HG02623 (cell line): ENCODE measurements around the gene PSMD9.
"Not testable (repeated sequence)": the region's sequence is repeated elsewhere in the genome, so short reads cannot be mapped to it uniquely, and the experiment has no call there.

Experiments used
- ATAC-seq: cut with Tn5 transposase; IDR thresholded peaks from one replicate; pipeline ENCODE4 v1.9.1; 2021; ENCODE audit warnings: moderate library complexity; ENCODE audit not compliant: unreplicated experiment

The PSMD9 gene

DNA sequence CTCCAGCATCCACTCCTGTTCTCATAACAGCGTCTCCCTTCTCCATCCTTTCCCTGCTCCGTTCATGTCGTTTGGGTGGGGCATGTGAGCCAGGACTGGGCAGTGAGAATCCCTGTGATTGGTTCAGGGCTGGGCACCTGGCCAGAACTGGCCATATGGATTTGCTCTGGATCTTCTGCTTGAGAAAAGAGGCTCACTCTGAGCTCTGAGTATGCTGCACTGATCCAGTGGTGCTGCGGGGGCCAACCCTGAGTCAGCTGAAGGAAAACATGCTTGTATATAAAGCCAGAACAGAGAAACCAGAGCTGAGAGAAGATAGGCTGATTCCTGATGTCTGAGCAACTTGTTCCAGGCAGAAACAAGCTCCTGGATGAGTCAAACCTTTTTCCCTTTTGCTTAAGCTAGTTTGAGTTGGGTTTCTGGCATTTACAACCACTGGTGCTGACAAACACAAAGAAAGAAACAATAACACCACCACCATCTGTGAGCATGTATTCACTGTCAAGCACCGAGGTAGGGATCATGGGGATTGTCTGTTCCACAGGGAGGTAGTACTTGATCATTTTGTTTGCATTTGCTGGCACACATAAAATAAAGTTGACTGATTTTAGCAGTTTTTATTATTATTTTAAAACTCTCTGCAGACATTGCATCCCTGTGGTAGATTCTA lies 15.9 kb upstream of the PSMD9 start:
- ATAC-seq: no peak

DNA sequence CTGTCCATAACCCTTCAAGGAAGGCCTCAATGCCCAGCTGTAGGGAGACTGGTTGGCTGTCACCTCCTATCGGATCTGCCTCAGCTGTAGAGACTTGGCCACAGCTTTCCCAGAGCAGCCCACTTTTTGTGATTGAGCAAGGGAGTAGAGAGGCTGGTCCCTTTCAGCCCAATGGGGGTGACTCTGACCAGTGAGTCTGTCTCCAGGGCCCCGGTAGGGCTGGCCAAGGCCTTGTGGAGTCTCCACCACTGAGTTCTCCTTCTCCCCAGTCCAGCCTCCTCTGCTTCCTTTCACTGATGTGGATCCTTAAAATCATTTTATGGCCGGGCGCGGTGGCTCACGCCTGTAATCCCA lies 15.4 kb upstream of the PSMD9 start:
- no peak for ATAC-seq

DNA sequence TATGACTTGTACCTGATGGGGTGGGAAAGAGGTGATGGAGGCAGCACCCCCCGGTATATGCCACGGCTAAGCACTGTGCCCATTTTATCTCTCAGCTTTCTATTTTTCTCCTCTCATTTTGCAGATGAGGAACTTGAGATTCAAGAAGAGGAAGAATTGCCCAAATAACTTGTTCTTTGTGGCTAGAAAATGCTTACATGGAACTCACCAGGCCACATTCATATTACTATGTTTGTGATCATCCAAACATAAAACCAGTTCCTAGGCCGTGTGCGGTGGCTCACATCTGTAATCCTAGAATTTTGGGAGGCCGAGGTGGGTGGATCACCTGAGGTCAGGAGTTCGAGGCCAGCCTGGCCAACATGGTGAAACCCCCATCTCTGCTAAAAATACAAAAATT lies 14.5 kb upstream of the PSMD9 start:
- ATAC-seq: no peak

DNA sequence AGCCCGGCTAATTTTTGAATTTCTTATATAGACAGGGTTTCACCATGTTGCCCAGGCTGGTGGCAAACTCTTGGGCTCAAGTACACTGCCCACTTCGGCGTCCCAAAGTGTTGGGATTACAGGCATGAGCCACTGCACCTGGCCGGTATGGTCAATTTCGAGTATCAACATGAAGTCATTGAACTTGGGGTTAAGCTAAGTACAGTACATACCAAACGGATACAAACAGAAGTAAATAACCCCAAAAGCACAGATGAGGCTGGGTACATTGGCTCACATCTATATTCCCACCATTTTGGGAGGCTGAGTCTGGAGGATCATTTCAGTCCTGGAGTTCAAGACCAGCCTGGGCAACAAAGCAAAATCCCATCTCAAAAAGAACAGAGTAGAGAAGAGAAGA lies 13.0 kb upstream of the PSMD9 start:
- ATAC-seq: no peak

DNA sequence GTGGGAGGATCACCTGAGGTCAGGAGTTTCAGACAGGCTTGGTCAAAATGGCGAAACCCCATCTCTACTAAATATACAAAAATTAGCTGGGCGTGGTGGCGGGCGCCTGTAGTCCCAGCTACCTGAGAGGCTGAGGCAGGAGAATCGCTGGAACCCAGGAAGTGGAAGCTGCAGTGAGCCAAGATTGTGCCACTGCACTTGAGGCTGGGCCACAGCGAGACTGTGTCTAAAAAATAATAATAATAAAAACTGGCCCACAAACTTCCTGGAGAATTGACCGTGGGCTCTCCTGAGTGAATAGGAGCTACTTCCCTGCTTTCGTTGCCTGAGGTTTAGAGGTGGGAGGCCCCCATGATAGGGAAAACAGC lies 12.5 kb upstream of the PSMD9 start:
- not testable (repeated sequence) for ATAC-seq

DNA sequence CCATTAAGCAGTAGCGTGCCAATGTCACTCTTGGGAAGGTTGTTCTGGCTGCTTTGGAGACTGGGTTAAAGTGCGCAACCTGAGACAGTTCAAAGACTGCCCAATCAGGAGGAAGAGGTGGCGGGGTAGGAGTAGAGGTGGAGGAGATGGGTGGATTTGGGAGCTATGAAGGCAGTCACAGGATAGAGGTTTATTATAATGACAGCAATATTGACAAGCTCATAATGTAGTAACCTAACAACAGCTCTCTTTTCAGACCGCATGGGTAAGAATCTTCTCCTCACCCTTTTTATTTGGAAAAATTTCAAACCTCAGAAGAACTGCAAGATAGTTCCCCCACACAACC lies 5.3 kb upstream of the PSMD9 start:
- ATAC-seq: no peak

DNA sequence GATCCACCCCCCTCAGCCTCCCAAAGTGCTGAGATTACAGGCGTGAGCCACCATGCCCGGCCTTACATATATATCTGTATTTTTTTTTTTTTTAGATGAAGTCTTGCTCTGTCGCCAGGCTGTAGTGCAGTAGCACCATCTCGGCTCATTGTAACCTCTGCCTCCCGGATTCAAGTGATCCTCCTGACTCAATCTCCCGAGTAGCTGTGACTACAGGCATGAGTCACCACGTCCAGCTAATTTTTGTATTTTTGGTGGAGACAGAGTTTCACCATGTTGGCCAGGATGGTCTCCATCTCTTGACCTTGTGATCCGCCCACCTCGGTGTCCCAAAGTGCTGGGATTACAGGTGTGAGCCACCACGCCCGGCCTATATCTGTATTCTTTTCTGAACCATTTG lies 3.5 kb upstream of the PSMD9 start:
- not testable (repeated sequence) for ATAC-seq

DNA sequence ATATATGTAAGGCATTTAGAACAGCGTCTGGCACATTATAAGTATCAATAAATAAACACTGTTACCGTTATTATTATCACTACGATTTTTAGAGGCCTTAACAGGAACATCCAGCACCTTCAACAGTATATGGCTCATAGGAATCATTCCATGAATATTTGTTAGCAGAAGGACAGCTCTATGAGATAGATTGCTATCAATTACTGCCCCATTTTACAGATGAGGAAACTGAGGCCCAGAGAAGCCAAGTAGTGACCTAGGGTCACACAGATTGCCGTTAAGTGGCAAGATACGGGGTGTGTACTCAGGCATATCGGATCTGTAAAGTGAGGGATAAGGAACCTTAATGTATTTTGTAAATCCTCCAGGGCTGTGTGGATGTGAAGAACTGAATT lies 510 bp upstream of the PSMD9 start:
- no peak for ATAC-seq

DNA sequence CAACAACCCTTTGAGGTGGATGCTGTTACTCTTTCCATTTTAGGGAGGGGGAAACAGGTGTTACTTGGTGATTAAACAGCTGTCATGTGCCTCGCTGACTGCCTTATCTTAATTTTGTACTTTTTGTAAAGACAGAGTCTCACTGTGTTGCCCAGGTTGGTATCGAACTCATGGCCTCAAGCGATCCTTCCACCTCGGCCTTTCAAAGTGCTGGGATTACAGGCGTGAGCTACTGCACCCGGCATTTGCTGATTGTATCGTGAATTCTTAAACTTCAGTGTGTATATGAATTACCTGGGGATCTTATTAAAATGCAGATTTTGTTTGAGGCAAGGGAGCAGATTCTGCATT lies 659 bp downstream of the PSMD9 start:
- ATAC-seq: no peak

DNA sequence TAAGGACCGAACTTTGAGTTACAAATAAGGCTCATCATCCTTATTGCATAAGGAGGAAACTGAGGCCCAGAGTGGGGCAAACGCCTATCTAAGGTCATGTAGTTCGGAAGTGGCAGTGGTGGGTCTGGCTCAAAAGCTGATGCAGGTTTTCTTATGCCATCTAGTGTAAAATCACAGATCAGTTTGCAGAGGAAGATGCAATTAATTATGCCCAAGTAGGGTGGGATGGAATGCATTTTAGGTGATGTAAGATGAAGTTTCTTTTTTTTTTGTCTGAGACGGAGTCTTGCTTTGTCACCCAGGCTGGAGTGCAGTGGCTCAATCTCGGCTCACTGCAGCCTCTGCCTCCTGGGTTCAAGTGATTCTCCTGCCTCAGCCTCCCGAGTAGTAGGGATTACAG lies 1.1 kb downstream of the PSMD9 start:
- not testable (repeated sequence) for ATAC-seq

DNA sequence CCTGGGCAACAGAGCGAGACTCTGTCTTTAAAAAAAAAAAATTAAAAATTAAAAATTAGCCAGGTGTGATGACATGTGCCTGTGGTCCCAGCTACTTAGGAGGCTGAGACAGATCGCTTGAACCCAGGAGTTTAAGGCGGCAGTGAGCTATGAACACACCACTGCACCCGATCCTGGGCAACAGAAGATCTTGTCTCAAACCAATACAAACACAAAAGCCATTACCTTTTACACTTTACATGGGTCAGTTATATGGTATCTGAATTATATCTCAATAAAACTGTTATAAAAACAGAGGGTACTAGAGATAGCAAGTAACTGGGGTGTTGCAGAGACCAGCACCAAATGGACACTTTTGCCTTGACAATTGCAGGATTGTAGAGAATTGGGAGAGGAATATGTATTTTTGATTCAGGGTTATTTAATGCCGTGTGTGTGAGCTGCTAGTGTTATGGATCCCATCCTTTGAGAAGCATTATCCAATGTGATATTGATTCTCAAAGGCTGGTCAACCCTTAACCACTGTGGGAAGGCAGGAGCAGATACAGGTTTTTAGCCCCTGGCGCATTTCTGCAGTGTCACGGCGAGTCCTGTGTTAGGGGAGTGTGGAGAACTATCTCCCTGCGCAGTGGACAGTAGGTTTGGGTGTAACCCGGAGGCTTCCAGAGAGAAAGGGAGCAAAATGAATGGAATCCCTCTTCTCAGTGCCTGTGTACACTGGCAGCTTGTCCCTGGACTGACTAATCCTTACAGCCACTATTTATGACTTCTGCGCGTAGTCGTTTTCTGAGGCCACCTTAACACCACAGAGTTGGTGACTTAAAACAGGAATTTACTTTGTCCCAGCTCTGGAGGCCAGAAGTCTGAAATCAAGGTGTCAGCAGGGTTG lies 4.3 kb downstream of the PSMD9 start:
- no peak for ATAC-seq

DNA sequence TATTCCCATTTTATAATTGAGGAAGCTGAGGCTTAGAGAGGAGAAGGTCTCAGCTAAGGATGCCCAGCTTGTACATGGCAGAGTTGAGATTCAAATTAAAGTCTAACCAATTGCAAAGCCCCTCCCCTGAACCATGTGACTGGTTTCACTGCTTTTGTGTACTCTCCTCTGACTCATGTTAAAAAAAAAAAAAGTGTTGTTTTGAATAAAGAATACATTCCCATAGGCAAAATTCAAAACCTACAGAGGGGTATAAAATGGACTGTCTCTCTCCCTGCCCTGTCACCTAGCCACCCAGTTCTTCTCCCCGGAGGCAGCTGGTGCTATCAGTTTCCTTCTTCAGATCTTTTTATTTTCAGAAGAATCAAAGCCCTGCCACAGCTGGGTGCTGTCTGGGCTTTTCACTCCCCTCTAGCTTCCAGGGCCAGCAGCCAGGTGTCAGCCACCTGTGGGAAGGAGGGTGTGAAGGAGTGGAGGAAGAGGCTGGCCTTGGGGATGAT lies 5.4 kb downstream of the PSMD9 start:
- ATAC-seq: no peak

DNA sequence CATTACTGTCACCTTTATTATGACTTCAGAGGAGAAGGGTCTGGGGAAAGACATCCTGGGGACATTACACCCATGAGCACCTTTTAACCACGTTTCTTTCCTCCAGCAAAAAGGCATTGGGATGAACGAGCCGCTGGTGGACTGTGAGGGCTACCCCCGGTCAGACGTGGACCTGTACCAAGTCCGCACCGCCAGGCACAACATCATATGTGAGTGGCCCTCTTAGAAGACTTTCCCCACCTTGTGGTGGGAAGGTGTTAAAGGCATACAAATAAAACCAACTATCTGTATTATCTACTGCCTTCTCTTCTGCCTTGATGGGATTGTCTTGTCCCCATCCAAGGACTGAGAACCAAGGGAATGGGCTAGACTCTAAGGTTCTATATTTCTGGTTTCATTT lies 6.0 kb downstream of the PSMD9 start:
- no peak for ATAC-seq

DNA sequence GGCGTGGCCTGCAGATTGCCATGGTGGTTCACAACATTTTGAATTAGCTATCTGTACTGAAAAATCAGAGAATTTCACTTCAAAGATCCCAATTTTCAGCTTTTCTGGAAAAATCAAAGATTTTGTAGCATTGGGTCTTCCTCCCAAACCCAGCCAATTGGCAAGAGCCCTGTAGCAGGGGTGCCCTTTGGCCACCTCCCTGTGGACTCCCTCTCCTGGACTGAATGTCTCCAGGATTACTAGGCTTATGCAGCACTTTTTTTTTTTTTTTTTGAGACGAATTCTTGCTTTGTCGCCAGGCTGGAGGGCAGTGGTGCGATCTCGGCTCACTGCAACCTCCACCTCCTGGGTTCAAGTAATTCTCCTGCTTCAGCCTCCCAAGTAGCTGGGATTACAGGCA lies 9.7 kb downstream of the PSMD9 start:
- no peak for ATAC-seq

DNA sequence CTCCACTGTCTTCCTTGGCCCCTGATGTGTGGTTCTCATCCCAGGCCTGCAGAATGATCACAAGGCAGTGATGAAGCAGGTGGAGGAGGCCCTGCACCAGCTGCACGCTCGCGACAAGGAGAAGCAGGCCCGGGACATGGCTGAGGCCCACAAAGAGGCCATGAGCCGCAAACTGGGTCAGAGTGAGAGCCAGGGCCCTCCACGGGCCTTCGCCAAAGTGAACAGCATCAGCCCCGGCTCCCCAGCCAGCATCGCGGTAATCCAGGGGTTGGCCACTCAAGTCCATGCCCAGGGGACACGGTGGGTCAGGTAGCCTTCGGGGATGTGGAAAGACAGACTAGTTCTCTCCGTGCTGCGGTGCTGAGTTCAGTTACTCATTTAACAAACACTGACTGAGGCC lies 11.0 kb downstream of the PSMD9 start:
- no peak for ATAC-seq

DNA sequence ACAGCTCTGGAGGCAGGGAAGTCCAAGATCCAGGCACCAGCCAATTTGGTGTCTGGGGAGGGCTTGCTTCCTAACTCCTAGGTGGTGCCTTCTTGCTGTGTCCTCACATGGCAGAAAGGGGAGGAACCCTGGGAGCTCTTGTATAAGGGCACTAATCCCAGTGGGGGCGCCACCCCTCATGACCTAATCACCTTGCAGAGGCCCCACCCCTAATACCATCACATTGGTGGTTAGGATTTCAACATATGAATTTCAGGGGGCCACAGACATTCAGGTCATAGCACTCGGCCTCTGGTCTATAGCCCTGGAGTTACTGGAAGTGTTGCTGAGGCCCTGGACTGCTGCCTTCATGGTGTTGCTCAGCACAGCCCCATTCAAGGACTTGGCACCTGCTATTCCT lies 14.6 kb downstream of the PSMD9 start:
- no peak for ATAC-seq

DNA sequence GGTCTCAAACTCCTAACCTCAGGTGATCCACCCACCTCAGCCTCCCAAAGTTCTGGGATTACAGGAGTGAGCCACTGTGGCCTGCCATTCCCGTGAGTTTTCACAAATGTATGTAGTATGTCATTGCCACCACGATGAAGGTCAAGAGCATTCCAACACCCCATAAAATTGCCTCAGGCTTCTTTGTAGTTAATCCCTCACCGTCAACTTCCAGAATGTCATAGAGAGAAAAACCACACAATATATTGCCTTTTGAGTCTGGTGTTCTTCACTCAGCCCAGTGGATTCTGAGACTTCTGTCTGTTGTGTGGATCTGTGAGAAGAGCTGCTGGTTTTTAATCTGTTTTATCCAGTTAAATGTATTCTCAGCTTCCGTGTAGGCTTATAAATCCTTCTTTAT lies 17.2 kb downstream of the PSMD9 start:
- no peak for ATAC-seq

DNA sequence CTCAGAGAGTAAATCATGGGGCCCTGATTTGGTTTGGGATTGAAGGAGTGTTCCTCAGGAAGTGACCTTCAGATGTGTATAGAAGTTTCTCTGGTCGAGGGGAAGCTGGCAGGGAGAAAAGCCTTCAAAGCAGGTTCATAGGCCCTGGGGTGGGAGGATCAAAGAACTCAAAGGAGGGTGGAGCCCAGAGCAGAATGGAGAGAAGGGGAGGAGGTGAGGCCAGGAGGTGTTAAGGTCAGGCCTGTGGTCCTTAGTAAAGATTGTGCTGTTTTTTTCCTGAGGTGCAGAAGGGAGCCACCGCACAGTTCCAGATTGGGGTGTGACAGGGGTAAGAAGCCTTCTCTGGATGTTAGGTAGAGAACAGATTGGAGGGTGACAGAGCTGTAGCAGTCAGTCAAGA lies 20.1 kb downstream of the PSMD9 start:
- ATAC-seq: no peak

DNA sequence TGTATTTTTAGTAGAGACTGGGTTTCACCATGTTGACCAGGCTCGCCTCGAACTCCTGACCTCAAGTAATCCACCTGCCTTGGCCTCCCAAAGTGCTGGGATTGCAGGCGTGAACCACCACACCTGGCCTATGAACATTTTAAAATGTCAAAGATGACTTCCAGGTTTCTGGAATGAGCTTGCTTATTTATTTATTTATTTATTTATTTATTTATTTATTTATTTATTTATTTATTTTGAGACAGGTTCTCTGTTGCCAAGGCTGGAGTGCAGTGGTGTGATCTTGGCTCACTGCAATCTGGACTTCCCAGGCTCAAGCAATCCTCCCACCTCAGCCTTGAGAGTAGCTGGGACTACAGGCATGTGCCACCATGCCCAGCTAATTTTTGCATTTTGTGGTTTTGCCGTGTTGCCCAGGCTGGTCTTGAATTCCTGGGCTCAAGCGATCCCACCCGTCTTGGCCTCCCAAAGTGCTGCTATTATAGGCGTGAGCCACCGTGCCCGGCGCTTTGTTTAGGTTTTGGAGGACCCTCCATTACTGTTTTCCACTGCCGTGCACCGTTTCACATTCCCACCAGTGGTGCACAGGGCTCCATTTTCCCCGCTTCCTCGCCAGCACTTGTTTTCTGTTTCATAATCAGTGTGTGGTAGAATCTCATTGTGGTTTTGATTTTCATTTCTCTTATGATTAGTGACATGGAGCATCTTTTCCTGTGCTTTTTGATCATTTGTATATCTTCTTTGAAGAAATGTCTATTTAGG lies 23.4 kb downstream of the PSMD9 start:
- no peak for ATAC-seq

DNA sequence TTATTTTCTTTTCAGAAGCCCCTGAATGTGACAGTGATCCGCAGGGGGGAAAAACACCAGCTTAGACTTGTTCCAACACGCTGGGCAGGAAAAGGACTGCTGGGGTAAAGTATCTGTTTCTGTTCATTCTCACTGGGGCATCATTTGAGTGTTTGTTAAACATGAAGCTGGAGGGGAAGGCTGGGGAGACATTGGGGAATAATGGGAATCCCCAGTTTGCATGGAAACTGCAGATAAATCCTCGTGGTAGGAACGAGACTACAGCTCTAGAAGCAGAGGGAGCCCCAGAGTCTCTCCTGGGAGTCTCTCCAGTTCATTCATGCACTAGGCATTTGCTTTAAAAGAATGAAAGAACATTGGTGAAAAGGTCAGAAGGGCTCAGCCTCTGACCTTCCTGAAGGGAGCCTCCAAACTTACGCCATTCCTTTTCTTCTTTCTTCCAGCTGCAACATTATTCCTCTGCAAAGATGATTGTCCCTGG lies 27.3 kb downstream of the PSMD9 start:
- ATAC-seq: no peak

DNA sequence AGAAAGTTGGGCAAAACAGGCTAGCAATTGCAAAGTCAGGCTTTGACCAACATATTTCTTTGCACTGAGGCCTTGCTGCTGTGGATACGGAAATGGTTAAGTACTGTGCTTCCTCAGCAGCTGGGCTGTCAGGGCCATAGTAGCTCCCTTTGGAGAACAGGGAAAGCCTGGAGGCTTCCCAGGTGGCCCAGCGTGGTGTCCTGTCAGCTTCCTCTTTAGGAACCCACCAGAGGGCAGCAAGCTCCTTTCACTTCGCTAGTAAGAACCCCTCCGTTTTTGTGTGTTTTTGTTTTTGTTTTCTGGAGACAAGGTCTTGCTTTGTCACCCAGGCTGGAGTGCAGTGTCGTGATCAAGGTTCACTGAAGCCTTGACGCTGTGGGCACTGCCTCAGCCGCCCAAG lies 28.1 kb downstream of the PSMD9 start:
- ATAC-seq: no peak
